NCI-H1436 (cell line): ENCODE data around the gene ZNF385A.

Experiments
- DNase-seq: peaks from one replicate; lab custom pipeline; 2025; lab: John Stamatoyannopoulos, UW

ZNF385A gene

GRCh38 chr12:54324617-54325441, 59.7 kb downstream of the ZNF385A start, which contains the start of gene COPZ1:
Gene COPZ1 (plus strand): TSS chr12:54325131. CDS start chr12:54325164, 33 bp downstream.
- DNase-seq = peak; percentile 99

GRCh38 chr12:54321363-54321762, 63.2 kb downstream of the ZNF385A start:
- no peak for DNase-seq
